CD14-positive monocyte (primary cell): ENCODE results near the gene SC5D. TPM values are rescaled to one million over a fixed set of nuclear protein-coding genes. Genes with fewer than 3 reads are reported as not detected.
A peak's percentile ranks its signal among the peaks of the same experiment; 100 is the strongest.

Source experiments
- DNase-seq, 3 donors: peaks; one replicate each; pipeline ENCODE4 v3.0.0-alpha.2; 2011 to 2022
- H2AFZ ChIP-seq: 2 replicates; pipeline ENCODE4 v1.6.0; 2012; ENCODE audit warnings: mild to moderate bottlenecking, low read depth, low read length, inconsistent platforms; ENCODE audit not compliant: insufficient read depth, poor library complexity, severe bottlenecking
- H3K27ac ChIP-seq, 2 donors: 1 replicate in 1 of 2; 2 replicates in 1 of 2; pipeline ENCODE4 v1.5.1; 2012 to 2013; ENCODE audit warnings: low read length in 2 of 2, control low read depth in 1 of 2, inconsistent platforms in 1 of 2, low read depth in 1 of 2, mild to moderate bottlenecking in 1 of 2
- H3K27me3 ChIP-seq, 2 donors: one replicate each; pipeline versions ENCODE4 v1.6.0 to v1.6.1; 2011 to 2013; ENCODE audit warnings: low read length in 2 of 2; ENCODE audit not compliant: control insufficient read depth in 2 of 2, insufficient read depth in 2 of 2
- H3K36me3 ChIP-seq, 2 donors: replicated peaks in 1 of 2; 1 replicate in 1 of 2; 2 replicates in 1 of 2; pipeline versions ENCODE4 v1.5.1 to v1.6.1; 2012 to 2013; ENCODE audit warnings: low read length in 2 of 2, control low read depth in 1 of 2, inconsistent platforms in 1 of 2, mild to moderate bottlenecking in 1 of 2; ENCODE audit not compliant: insufficient read depth in 2 of 2, control insufficient read depth in 1 of 2
- H3K4me1 ChIP-seq, 2 donors: 1 replicate in 1 of 2; 2 replicates in 1 of 2; pipeline versions ENCODE4 v1.5.1 to v1.6.1; 2012 to 2013; ENCODE audit warnings: low read length in 2 of 2, control low read depth in 1 of 2, inconsistent platforms in 1 of 2, mild to moderate bottlenecking in 1 of 2, moderate library complexity in 1 of 2; ENCODE audit not compliant: insufficient read depth in 2 of 2, control insufficient read depth in 1 of 2
- H3K4me2 ChIP-seq: replicated peaks from 2 replicates; pipeline ENCODE3; 2012; ENCODE audit warnings: low read length, moderate library complexity, mild to moderate bottlenecking; ENCODE audit not compliant: poor library complexity, severe bottlenecking; ENCODE audit errors: extremely low read depth
- H3K4me3 ChIP-seq, 3 experiments: fragments of 200-600 bp in 1 of 3; sonication (generic) in 1 of 3; replicated peaks in 1 of 3; 1 replicate in 2 of 3; 2 replicates in 1 of 3; pipeline ENCODE4 v1.5.1; 2011 to 2013; ENCODE audit warnings: low read length in 3 of 3, mild to moderate bottlenecking in 3 of 3, control low read depth in 2 of 3, low read depth in 2 of 3, inconsistent platforms in 1 of 3, moderate library complexity in 1 of 3
- H3K79me2 ChIP-seq: 2 replicates; pipeline ENCODE4 v1.6.0; 2012; ENCODE audit warnings: mild to moderate bottlenecking, control low read depth, inconsistent platforms, low read length, moderate library complexity; ENCODE audit not compliant: insufficient read depth
- H3K9ac ChIP-seq: 2 replicates; pipeline ENCODE4 v1.6.0; 2017; ENCODE audit warnings: low read length, mild to moderate bottlenecking; ENCODE audit not compliant: insufficient read depth, poor library complexity, severe bottlenecking
- H3K9me3 ChIP-seq, 2 donors: replicated peaks in 1 of 2; 1 replicate in 1 of 2; 2 replicates in 1 of 2; pipeline versions ENCODE4 v1.5.1 to v1.6.1; 2012 to 2013; ENCODE audit warnings: low read length in 2 of 2, control low read depth in 1 of 2; ENCODE audit not compliant: control insufficient read depth in 1 of 2, insufficient read depth in 1 of 2
- H4K20me1 ChIP-seq: 2 replicates; pipeline ENCODE4 v1.6.0; 2012; ENCODE audit warnings: mild to moderate bottlenecking, low read length, control low read depth, moderate library complexity; ENCODE audit not compliant: insufficient read depth
- H3K27ac Mint-ChIP-seq, 7 donors: one replicate each; pipeline ENCODE4 v1.8.0; 2020; ENCODE audit warnings: mild to moderate bottlenecking in 7 of 7, mixed read lengths in 7 of 7, moderate library complexity in 6 of 7, inconsistent platforms in 2 of 7
- H3K27me3 Mint-ChIP-seq, 3 donors: one replicate each; pipeline ENCODE4 v1.8.0; 2021 to 2022; ENCODE audit warnings: low read depth in 3 of 3, mild to moderate bottlenecking in 3 of 3, mixed read lengths in 3 of 3, moderate library complexity in 3 of 3, inconsistent platforms in 1 of 3
- H3K36me3 Mint-ChIP-seq, 2 donors: one replicate each; pipeline ENCODE4 v1.8.0; 2020; ENCODE audit warnings: mixed read lengths in 2 of 2, inconsistent platforms in 1 of 2, mild to moderate bottlenecking in 1 of 2
- H3K4me1 Mint-ChIP-seq: one replicate; pipeline ENCODE4 v1.8.0; 2020; ENCODE audit warnings: mild to moderate bottlenecking, mixed read lengths
- H3K4me3 Mint-ChIP-seq, 2 donors: one replicate each; pipeline ENCODE4 v1.8.0; 2020; ENCODE audit warnings: mild to moderate bottlenecking in 2 of 2, mixed read lengths in 2 of 2, moderate library complexity in 1 of 2
- H3K9me3 Mint-ChIP-seq, 7 donors: one replicate each; pipeline ENCODE4 v1.8.0; 2020 to 2022; ENCODE audit warnings: mixed read lengths in 7 of 7, mild to moderate bottlenecking in 6 of 7, moderate library complexity in 6 of 7, inconsistent platforms in 2 of 7
- WGBS: methylation state at CpG from one replicate; pipeline ENCODE4 v1.1.5; 2013; ENCODE audit warnings: missing lambda C conversion rate; ENCODE audit not compliant: insufficient coverage; 5-methylcytosine and 5-hydroxymethylcytosine counted together
- intact Hi-C, 2 donors: fragments of 100-400 bp; cut with micrococcal nuclease; formaldehyde crosslinking; loops; one replicate each; pipeline versions ENCODE4 v1.15.0 to v1.15.1; 2023
- polyA plus RNA-seq, 3 donors: library from polyadenylated mRNA; depleted of rRNA in 1 of 3; unstranded in 2 of 3; stranded (reverse) in 1 of 3; fragments of 300-500 nt in 2 of 3; fragments of >200 nt in 1 of 3; fragmentation: Illumina TruSeq in 2 of 3; gene quantifications; 1 replicate in 2 of 3; 2 replicates in 1 of 3; pipeline ENCODE4 v1.2.3, GENCODE V29; 2012 to 2021
- TF ChIP-seq, protein P1 (sequence below): fragments of 200-600 bp; IDR thresholded peaks from one replicate; pipeline ENCODE4 v1.8.0; 2022; ENCODE audit warnings: antibody characterized with exemption, mild to moderate bottlenecking

Gene SC5D
- polyA plus RNA-seq, 3 donors = 6.4 to 8.3 (median 8.3) TPM

GRCh38 chr11:121304759-121305158 is 12.2 kb downstream of the SC5D start:
- Histone ChIP-seq H3K27me3 (no peaks in the 10 kb centered on the region), H3K27ac (no peak overlapping the region), H2AFZ (no peak overlapping the region), H3K9me3 (no peaks in the 10 kb centered on the region), H3K4me3 (no peak overlapping the region), H4K20me1 (peaks cover 9% of the 10 kb centered on the region), H3K4me2 (no peak overlapping the region), H3K9ac (no peak overlapping the region), H3K4me1 (peaks cover 11 to 13% of the 10 kb centered on the region in 2 donors), H3K79me2 (peaks cover 32% of the 10 kb centered on the region), H3K36me3 (peaks cover 49 to 64% of the 10 kb centered on the region in 2 donors)
- no peak for DNase-seq
- intact Hi-C loops = no loop called here
- Mint-ChIP-seq H3K36me3 (peaks cover 38 to 49% of the 10 kb centered on the region in 2 donors), H3K4me3 (no peak overlapping the region), H3K9me3 (peaks cover 0 to 2% (median 0%) of the 10 kb centered on the region in 7 donors), H3K27ac (no peak overlapping the region), H3K4me1 (peaks cover 18% of the 10 kb centered on the region), H3K27me3 (no peaks in the 10 kb centered on the region)
- TF ChIP-seq, protein P1, sequence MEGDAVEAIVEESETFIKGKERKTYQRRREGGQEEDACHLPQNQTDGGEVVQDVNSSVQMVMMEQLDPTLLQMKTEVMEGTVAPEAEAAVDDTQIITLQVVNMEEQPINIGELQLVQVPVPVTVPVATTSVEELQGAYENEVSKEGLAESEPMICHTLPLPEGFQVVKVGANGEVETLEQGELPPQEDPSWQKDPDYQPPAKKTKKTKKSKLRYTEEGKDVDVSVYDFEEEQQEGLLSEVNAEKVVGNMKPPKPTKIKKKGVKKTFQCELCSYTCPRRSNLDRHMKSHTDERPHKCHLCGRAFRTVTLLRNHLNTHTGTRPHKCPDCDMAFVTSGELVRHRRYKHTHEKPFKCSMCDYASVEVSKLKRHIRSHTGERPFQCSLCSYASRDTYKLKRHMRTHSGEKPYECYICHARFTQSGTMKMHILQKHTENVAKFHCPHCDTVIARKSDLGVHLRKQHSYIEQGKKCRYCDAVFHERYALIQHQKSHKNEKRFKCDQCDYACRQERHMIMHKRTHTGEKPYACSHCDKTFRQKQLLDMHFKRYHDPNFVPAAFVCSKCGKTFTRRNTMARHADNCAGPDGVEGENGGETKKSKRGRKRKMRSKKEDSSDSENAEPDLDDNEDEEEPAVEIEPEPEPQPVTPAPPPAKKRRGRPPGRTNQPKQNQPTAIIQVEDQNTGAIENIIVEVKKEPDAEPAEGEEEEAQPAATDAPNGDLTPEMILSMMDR = no peak
- no CpG with 5 or more reads among the region's 1 CpG for WGBS

DNA sequence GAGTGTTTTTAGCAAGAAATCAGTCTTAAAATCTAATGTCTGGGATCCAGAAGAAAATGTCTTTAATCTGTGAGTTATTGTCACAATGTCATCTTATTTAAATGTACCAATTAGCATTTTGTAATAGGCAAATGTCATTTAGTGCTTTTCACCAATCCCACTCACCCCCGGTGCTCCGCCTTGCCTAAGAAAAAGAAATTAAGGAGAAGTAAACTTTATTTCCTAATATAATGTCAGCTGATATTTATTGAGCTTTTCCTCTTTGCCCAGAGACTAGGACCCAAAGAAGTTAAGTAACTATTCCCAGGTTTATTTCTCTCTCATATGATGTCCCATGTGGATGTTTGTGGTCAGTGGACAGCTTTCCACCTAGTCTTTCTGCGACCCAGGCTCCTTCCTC is 16.2 kb downstream of the SC5D start:
- TF ChIP-seq, protein P1 = no peak

More for the DNA sequence above, 16.2 kb downstream of the SC5D start:
- no peaks in the 10 kb centered on the region for H3K79me2 ChIP-seq
- Mint-ChIP-seq H3K4me3 (no peak overlapping the region), H3K27me3 (no peaks in the 10 kb centered on the region), H3K27ac (peak overlapping the region in 2 of 7 donors; percentile 31 to 38), H3K4me1 (peaks cover 6% of the 10 kb centered on the region), H3K36me3 (peaks cover 43 to 63% of the 10 kb centered on the region in 2 donors), H3K9me3 (peaks cover 0 to 2% (median 0%) of the 10 kb centered on the region in 7 donors)
- no peak overlapping the region for H2AFZ ChIP-seq
- H3K36me3 ChIP-seq = peaks cover 45 to 53% of the 10 kb centered on the region in 2 donors
- no peaks in the 10 kb centered on the region for H3K27me3 ChIP-seq
- intact Hi-C loops = no loop called here
- no CpG with 5 or more reads among the region's 3 CpGs for WGBS
- H3K9me3 ChIP-seq = no peaks in the 10 kb centered on the region
- H3K4me2 ChIP-seq = no peak overlapping the region
- H3K9ac ChIP-seq = no peak overlapping the region
- H4K20me1 ChIP-seq = no peaks in the 10 kb centered on the region
- no peak overlapping the region for H3K4me3 ChIP-seq
- H3K27ac ChIP-seq = no peak overlapping the region
- no peaks in the 10 kb centered on the region for H3K4me1 ChIP-seq
- DNase-seq = no peak
